HG02943 (cell line): Measurements from ENCODE around the gene SAMD3.
"Not testable (repeated sequence)": the region's sequence is repeated elsewhere in the genome, so short reads cannot be mapped to it uniquely, and the experiment has no call there.

Source experiments
- ATAC-seq: cut with Tn5 transposase; IDR thresholded peaks from one replicate; pipeline ENCODE4 v1.9.1; 2021; ENCODE audit warnings: mild to moderate bottlenecking, low read depth, moderate library complexity; ENCODE audit not compliant: unreplicated experiment

Gene SAMD3

DNA sequence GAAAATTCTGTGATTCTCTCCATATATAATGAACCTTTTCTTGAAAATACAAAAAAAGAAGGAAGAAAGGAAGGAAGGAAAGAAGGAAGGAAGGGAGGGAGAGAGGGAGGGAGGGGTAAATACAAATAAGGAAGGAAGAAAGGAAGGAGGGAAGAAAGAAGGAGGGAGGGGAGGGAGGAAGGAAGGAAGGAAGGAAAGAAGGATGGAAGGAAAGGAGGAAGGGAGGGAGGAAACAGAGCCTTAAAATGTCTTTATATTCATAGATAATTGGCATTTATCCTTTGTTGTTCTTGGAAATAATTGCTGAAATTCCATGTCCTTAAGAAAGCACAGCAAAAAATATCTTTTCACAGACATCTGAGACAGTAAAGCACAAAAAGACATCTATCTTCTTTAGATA lies 40.3 kb downstream of the SAMD3 start:
- ATAC-seq: no peak

- ATAC-seq: no peak
Observed at GRCh38 chr6:130178692-130179091, 44.1 kb downstream of the SAMD3 start.

GRCh38 chr6:130176378-130176777 lies 46.4 kb downstream of the SAMD3 start:
- ATAC-seq: no peak

- ATAC-seq: not testable (repeated sequence)
Observed at GRCh38 chr6:130173377-130174004, 49.3 kb downstream of the SAMD3 start.

DNA sequence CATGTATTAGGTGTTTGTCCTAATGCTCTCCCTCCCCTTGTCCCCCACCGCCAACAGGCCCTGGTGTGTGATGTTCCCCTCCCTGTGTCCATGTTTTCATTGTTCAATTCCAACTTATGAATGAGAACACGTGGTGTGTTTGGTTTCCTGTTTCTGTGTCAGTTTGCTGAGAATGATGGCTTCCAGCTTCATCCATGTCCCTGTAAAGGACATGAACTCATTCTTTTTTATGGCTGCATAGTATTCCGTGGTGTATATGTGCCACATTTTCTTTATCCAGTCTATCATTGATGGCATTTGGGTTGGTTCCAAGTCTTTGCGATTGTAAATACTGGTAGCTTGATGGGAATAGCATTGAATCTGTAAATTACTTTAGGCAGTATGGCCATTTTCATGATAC lies 52.6 kb downstream of the SAMD3 start:
- not testable (repeated sequence) for ATAC-seq

DNA sequence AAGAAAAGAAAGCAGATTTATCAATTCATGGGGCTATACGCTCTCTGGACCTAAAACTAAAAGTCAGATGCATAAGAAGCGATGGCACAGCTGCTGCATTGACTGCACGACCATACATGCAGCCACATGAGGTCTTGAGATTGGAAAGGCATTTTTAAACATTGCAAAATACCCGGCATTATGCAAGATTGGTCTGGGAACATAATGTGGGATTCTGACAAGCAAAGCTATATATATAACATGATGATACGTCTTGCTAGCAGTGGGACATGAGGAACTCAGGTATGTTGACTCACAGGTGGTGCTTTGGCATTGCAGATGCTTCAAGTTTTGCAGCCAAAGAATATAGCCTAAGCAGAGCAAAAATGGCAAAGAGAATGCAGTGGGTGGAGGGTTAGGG lies 55.1 kb downstream of the SAMD3 start:
- ATAC-seq: no peak

- no peak for ATAC-seq
Observed at GRCh38 chr6:130164251-130164650, 58.5 kb downstream of the SAMD3 start.

- ATAC-seq: no peak
Observed at GRCh38 chr6:130163266-130163665, 59.5 kb downstream of the SAMD3 start.

- no peak for ATAC-seq
Observed at GRCh38 chr6:130162421-130162820, 60.3 kb downstream of the SAMD3 start.

GRCh38 chr6:130161683-130162404 lies 60.9 kb downstream of the SAMD3 start:
- ATAC-seq: no peak

DNA sequence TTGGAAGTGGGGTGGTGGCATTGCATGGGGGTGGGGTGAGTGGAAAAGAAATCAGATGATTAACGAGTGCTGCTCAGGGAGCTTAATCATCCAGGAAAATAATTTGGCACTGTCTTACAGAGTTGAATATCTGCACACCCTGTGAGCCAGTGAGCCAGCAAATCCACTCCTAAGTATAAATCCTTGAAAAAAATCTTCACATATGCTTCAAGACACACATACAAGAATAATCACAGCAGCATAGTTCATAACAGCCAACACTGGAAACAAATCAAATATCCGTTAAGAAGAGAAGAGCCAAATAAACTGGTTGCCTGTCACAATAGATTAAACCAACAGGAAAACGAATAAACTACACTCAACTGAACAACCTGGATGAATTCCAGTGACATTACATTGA lies 62.8 kb downstream of the SAMD3 start:
- no peak for ATAC-seq

DNA sequence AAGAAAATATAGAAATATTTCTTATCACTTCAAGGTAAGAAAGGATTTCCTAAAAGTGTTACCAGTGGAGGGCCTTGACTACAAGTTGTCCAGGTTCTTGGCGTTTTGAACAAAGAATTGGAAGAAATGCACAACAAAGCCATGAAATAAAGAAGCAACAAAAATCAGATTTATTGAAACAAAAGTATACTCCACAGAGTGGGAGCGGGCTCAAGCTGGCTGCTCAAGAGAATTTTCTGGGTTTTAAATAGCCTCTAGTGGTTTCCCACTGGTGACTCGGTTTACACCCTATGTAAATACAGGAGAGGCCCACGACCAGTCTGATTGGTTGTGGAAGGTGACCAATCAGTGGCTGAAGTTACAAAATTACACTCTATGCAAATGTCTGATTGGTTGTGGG lies 64.2 kb downstream of the SAMD3 start:
- no peak for ATAC-seq

- no peak for ATAC-seq
Observed at GRCh38 chr6:130158056-130158455, 64.7 kb downstream of the SAMD3 start.

DNA sequence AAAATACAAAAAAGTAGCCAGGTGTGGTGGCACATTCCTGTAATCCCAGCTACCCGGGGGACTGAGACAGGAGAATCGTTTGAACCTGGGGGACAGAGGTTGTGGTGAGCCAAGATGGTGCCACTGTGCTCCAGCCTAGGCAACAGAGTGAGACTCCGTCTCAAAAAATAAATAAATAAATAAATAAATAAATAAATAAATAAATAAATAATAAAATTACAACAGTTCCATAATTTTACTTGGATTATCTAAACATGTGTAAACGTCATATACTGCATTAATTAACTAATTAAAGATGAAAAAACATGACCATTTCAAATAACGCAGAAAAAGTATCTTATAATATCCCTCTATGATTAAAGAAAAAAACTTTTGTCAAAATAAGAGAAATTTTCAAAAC lies 65.8 kb downstream of the SAMD3 start:
- no peak for ATAC-seq

DNA sequence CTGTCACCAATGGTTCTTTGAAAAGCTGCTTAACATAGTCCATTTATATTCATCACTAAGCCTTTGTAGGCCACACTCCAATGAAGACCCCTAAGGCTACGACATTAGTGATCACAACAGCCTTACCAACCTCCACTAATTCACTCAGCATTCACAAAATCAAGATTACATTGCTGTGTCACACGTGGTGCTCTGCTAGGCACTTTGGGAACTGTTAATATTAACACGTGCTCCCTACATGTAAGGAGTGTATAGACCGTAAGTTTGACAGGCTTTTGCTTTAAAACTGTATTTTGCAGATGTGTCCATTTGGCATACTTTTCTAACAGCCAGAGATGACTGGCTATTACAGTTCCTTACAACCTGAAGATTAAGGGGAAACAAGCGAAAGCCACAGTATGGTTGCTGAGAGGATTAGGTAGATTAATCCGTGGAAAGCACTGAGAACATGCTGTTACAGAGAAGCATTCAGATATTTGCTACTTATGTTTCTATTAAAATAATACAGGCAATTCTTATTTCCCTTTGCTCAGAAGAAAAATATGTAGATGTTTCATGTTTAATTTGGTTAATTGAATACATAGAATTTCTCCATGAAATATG lies 69.7 kb downstream of the SAMD3 start:
- no peak for ATAC-seq

- ATAC-seq: no peak
Observed at GRCh38 chr6:130150906-130151305, 71.8 kb downstream of the SAMD3 start.

DNA sequence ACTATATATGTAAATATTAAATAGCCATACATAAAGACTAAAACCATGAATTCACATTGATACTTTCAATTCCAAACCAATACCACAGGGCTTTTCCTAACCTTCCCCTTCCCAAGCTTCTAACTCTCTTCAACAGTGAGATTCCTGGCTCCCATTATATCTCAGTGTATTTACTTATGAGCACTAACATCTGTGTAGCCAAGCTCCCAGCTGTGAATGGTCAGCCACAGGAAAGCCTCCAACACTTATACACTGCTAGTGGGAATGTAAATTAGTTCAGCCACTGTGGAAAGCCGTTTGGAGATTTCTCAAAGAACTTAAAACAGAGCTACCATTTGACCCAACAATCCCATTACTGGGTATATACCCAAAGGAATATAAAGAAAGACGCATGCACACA lies 73.7 kb downstream of the SAMD3 start:
- not testable (repeated sequence) for ATAC-seq

DNA sequence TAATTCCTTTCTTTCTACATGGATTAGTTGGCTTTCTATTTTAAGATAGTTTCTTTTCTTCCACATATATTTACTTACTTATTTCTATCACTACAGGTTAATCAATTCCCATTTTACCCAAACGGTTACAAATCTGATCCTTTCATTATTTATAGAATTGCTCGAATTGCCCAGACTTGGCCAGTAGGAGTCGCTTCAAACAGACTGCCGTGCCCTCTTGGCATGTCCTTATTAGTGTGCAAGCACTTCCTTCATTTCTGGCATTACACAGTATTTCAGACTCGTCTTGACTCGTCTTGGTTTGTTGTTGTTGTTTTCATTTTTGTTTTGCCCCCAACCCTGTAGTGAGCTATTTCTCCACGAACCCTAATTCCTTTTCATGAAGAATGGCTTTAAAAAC lies 74.6 kb downstream of the SAMD3 start:
- no peak for ATAC-seq

GRCh38 chr6:130147111-130147510 lies 75.6 kb downstream of the SAMD3 start:
- no peak for ATAC-seq

- no peak for ATAC-seq
Observed at GRCh38 chr6:130143709-130144108, 79.0 kb downstream of the SAMD3 start.

DNA sequence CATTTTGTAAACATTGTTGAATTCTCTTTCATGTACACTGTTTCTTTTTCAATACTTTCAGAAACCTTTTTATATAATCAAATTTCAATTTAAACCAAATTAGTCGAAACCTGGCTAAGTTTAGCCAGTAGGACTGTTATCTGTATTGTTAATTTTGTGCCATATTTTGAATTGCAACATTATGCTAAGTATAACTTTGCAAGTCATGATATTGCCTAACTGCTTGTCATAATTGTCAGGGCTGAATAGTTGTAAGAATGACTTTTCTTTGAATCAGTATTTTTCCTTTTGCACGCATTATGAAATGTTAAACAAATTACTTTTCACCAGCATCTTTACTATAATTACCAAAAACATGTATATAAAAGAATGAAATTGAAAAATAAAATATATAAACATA lies 82.7 kb downstream of the SAMD3 start:
- ATAC-seq: no peak

- no peak for ATAC-seq
Observed at GRCh38 chr6:130138909-130139242, 83.9 kb downstream of the SAMD3 start.
